GM18861 (cell line): ENCODE measurements around the gene KCND2.
"Not testable (repeated sequence)": the region's sequence is repeated elsewhere in the genome, so short reads cannot be mapped to it uniquely, and the experiment has no call there.

Experiments
- ATAC-seq: cut with Tn5 transposase; IDR thresholded peaks from one replicate; pipeline ENCODE4 v1.9.1; 2021; ENCODE audit not compliant: unreplicated experiment

KCND2 gene

GRCh38 chr7:120733143-120733542 is 460.2 kb downstream of the KCND2 start:
- no peak for ATAC-seq

GRCh38 chr7:120733835-120734234 is 460.9 kb downstream of the KCND2 start:
- ATAC-seq: no peak

GRCh38 chr7:120735791-120736190 is 462.8 kb downstream of the KCND2 start:
- ATAC-seq: no peak

GRCh38 chr7:120738816-120739215 is 465.8 kb downstream of the KCND2 start:
- no peak for ATAC-seq

GRCh38 chr7:120740348-120740747 is 467.4 kb downstream of the KCND2 start:
- no peak for ATAC-seq

GRCh38 chr7:120741371-120742042 is 468.5 kb downstream of the KCND2 start:
- ATAC-seq: no peak

GRCh38 chr7:120742372-120742771 is 469.4 kb downstream of the KCND2 start:
- no peak for ATAC-seq

GRCh38 chr7:120743128-120743527 is 470.2 kb downstream of the KCND2 start:
- ATAC-seq: no peak

GRCh38 chr7:120760050-120760449 is 487.1 kb downstream of the KCND2 start:
- peak; percentile 59 for ATAC-seq

- no peak for ATAC-seq
Observed at GRCh38 chr7:120760851-120761250, 487.9 kb downstream of the KCND2 start.

GRCh38 chr7:120770206-120770605 is 497.2 kb downstream of the KCND2 start:
- no peak for ATAC-seq

- no peak for ATAC-seq
Observed at GRCh38 chr7:120774481-120774880, 501.5 kb downstream of the KCND2 start.

- no peak for ATAC-seq
Observed at GRCh38 chr7:120775755-120776154, 502.8 kb downstream of the KCND2 start.

GRCh38 chr7:120779078-120779477 is 506.1 kb downstream of the KCND2 start:
- not testable (repeated sequence) for ATAC-seq

- ATAC-seq: not testable (repeated sequence)
Observed at GRCh38 chr7:120780451-120780850, 507.5 kb downstream of the KCND2 start.

GRCh38 chr7:120780938-120781337 is 508.0 kb downstream of the KCND2 start:
- no peak for ATAC-seq

- ATAC-seq: not testable (repeated sequence)
Observed at GRCh38 chr7:120781924-120782323, 508.9 kb downstream of the KCND2 start.

- ATAC-seq: no peak
Observed at GRCh38 chr7:120783273-120783672, 510.3 kb downstream of the KCND2 start.

GRCh38 chr7:120783721-120784120 is 510.7 kb downstream of the KCND2 start:
- ATAC-seq: no peak

- no peak for ATAC-seq
Observed at GRCh38 chr7:120785095-120785494, 512.1 kb downstream of the KCND2 start.

GRCh38 chr7:120792091-120792860 is 519.3 kb downstream of the KCND2 start:
- peak; percentile 85 for ATAC-seq

GRCh38 chr7:120792861-120793130 is 519.8 kb downstream of the KCND2 start:
- no peak for ATAC-seq
